HepG2 (cell line): ENCODE data around the gene TIAM2. TPM values are rescaled to one million over a fixed set of nuclear protein-coding genes. Genes with fewer than 3 reads are reported as not detected.
A peak's percentile ranks its signal among the peaks of the same experiment; 100 is the strongest.

Source experiments
- CREB1 ChIP-seq, 2 experiments: fragments of 450-650 bp in 1 of 2; IDR thresholded peaks; 2 replicates each; pipeline ENCODE4 v1.6.1; 2016 to 2017; ENCODE audit warnings: control low read depth in 1 of 2, mild to moderate bottlenecking in 1 of 2, missing compliant biosample characterization in 1 of 2, missing genetic modification characterization in 1 of 2
- HMG20A ChIP-seq: IDR thresholded peaks from 2 replicates; pipeline ENCODE4 v1.6.1; 2016; ENCODE audit warnings: borderline replicate concordance
- HNF4A ChIP-seq: sonication (generic); formaldehyde crosslinking; IDR thresholded peaks from 2 replicates; pipeline ENCODE4 v1.4.0; 2020; ENCODE audit warnings: missing genetic modification reagents
- LRRFIP1 ChIP-seq: sonication (generic); formaldehyde crosslinking; conservative IDR thresholded peaks from 2 replicates; pipeline ENCODE4 v1.4.0; 2020; ENCODE audit warnings: missing genetic modification reagents
- POLR2A ChIP-seq, 2 experiments: IDR thresholded peaks; 2 replicates each; pipeline ENCODE4 v1.6.1; 2011; ENCODE audit warnings: low read depth in 2 of 2, low read length in 2 of 2, mild to moderate bottlenecking in 1 of 2, moderate library complexity in 1 of 2; ENCODE audit not compliant: insufficient read depth in 1 of 2
- RAD21 ChIP-seq: fragments of 450-650 bp; formaldehyde crosslinking; IDR thresholded peaks from 2 replicates; pipeline ENCODE4 v1.5.0; 2020; ENCODE audit warnings: mild to moderate bottlenecking
- RFXAP ChIP-seq: sonication (generic); formaldehyde crosslinking; IDR thresholded peaks from 2 replicates; pipeline ENCODE4 v1.4.0; 2020; ENCODE audit warnings: missing genetic modification reagents, borderline replicate concordance
- ZBTB49 ChIP-seq: sonication (generic); formaldehyde crosslinking; IDR thresholded peaks from 2 replicates; pipeline ENCODE4 v1.4.0; 2020; ENCODE audit warnings: missing genetic modification reagents, borderline replicate concordance
- ZHX2 ChIP-seq, 2 experiments: sonication (generic) in 1 of 2; formaldehyde crosslinking in 1 of 2; IDR thresholded peaks; 2 replicates each; pipeline versions ENCODE4 v1.6.1 to v1.9.0; 2014 to 2022; ENCODE audit warnings: antibody characterized with exemption in 1 of 2, borderline replicate concordance in 1 of 2, inconsistent platforms in 1 of 2, low read depth in 1 of 2, missing genetic modification reagents in 1 of 2
- ZNF281 ChIP-seq: sonication (generic); formaldehyde crosslinking; IDR thresholded peaks from 2 replicates; pipeline ENCODE4 v1.4.0; 2020; ENCODE audit warnings: missing genetic modification reagents, borderline replicate concordance
- ZNF552 ChIP-seq: sonication (generic); formaldehyde crosslinking; IDR thresholded peaks from 2 replicates; pipeline ENCODE4 v1.9.0; 2022; ENCODE audit warnings: missing genetic modification reagents, mild to moderate bottlenecking, borderline replicate concordance
- ZNF841 ChIP-seq: sonication (generic); formaldehyde crosslinking; IDR thresholded peaks from 2 replicates; pipeline ENCODE4 v1.8.1; 2023; ENCODE audit warnings: missing genetic modification reagents, borderline replicate concordance
- polyA plus RNA-seq, 8 experiments: library from polyadenylated mRNA; depleted of rRNA in 3 of 8; stranded (reverse) in 7 of 8; unstranded in 1 of 8; fragments of >200 nt; fragmentation: Illumina TruSeq in 4 of 8; extraction: Trizol in 4 of 8; gene quantifications; 2 replicates each; pipeline versions ENCODE4 v1.2.1 to v1.2.3, GENCODE V29; 2011 to 2016; ENCODE audit warnings: low read depth in 4 of 8, missing spikeins in 1 of 8, mixed read lengths in 1 of 8; ENCODE audit not compliant: insufficient read depth in 1 of 8
- total RNA-seq, 5 experiments: library from RNA; depleted of rRNA; stranded (reverse); fragments of >200 nt; fragmentation: Illumina TruSeq; extraction: Trizol; gene quantifications; 2 replicates each; pipeline ENCODE4 v1.2.3, GENCODE V29; 2016; ENCODE audit warnings: low read depth in 1 of 5

TIAM2 gene
- total and polyA plus RNA-seq, 2 of the 13 experiments (the other 11 are each of a cell fraction or from before 2014, with no cell fraction given) = 4.1 to 4.5 TPM

- no peak; the same call in 1 of the 2 replicates for TF ChIP-seq ZNF841 (CRISPR knock-in tag)
- no peak for TF ChIP-seq ZBTB49 (CRISPR knock-in tag)
- peak; percentile 85 for TF ChIP-seq HMG20A
- no peak for TF ChIP-seq ZNF552 (CRISPR knock-in tag)
- no peak; the same call in 1 of the 2 replicates for TF ChIP-seq LRRFIP1 (CRISPR knock-in tag)
- peak; percentile 100 for TF ChIP-seq HNF4A (CRISPR knock-in tag)
- peak; percentile 64; the same call in 1 of the 2 replicates for TF ChIP-seq ZNF281
- 0 out of 4 replicates have a peak, but pooled peaks of 1 of the 2 experiments have one; percentile 14 for TF ChIP-seq POLR2A (IDR thresholded peaks at IDR 0.05; ENCODE audit: insufficient read depth in 1 of 2, low read depth in 2 of 2, low read length in 2 of 2)
- no peak for TF ChIP-seq CREB1 (IDR thresholded peaks at IDR 0.05)
- TF ChIP-seq CREB1 (CRISPR knock-in tag; IDR thresholded peaks at IDR 0.05) = no peak
- TF ChIP-seq RFXAP (CRISPR knock-in tag) = no peak
- TF ChIP-seq RAD21 (CRISPR knock-in tag) = peak; percentile 29; the same call in 1 of the 2 replicates
- TF ChIP-seq ZHX2 (IDR thresholded peaks at IDR 0.05; ENCODE audit: low read depth) = no peak
- TF ChIP-seq ZHX2 (CRISPR knock-in tag; IDR thresholded peaks at IDR 0.05; ENCODE audit: borderline replicate concordance) = no peak
Observed at GRCh38 chr6:154960299-154960843, 34.7 kb upstream of the TIAM2 start (continued).
